GM13976 (cell line): ENCODE results near the gene MALRD1.

Experiments
- DNase-seq: peaks from one replicate; pipeline ENCODE4 v3.0.0; 2012; ENCODE audit warnings: low spot score
- CTCF ChIP-seq: IDR thresholded peaks from 2 replicates; pipeline ENCODE4 v1.5.1; 2012; ENCODE audit warnings: borderline replicate concordance, mild to moderate bottlenecking; ENCODE audit not compliant: insufficient read depth; ENCODE audit errors: extremely low read depth, missing control alignments, control extremely low read depth
- in situ Hi-C: fragments of 300-500 bp; cut with MboI; formaldehyde crosslinking; loops from one replicate; pipeline ENCODE4 v1.12.0; 2022; ENCODE audit warnings: low sequenced_read_pairs, mixed read lengths, inconsistent platforms; ENCODE audit not compliant: unreplicated experiment

The MALRD1 gene

DNA sequence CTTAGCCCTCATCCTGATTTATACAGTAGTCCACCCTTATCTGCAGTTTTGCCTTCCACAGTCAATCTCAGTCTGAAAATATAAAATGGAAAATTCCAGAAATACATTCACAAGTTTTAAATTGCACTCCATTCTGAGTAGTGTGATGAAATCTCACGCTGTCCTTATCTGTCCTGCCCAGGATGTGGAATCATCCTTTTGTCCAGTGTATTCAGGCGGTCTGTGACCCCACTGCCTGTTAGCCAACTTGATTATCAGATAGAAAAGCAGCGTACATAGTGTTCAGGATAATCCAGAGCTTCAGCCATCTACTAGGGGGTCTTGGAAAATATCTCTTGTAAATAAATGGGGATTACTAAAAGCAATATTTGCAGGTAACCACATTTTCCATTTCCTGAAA lies 146.3 kb downstream of the MALRD1 start:
- in situ Hi-C loops: no loop called here
- no peak for DNase-seq
- no peak for TF ChIP-seq CTCF

DNA sequence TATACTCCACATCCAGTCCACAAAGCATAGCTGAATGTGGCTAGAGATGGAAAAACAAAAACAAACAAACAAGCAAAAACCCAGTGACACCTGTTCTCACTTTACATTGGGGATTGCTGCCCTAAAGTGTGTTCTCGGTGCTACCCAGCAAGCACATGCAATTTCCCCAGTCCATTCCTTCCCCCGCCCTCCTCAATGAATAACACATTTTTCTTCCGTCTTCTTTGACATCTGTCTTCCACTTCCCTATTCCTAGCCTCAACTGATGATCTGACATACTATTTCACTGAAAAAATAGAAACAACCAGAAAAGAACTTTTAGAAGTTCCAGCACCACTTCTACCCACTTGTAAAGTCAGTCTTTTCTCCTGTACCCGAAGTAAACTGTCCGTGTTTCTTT lies 147.1 kb downstream of the MALRD1 start:
- in situ Hi-C loops: no loop called here
- no peak for TF ChIP-seq CTCF
- no peak for DNase-seq

DNA sequence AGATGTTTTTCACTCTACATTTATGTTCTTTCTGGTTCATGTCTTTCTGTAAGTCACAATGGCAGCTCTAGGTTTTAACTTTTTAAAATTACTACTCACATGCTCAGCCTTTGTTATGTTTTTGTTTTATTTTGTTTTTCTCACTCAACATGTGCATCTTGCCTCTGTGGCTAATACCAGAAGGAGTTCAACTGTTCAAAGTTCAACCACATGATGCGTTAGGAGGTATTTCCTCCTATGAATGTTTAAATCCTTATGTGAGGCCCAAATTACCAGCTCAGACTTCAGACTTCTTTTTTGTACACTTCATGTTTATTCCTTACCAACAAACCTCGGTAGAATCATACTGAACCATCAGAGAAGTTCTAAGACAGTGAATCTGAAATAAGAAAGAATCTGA lies 151.6 kb downstream of the MALRD1 start:
- in situ Hi-C loops: no loop called here
- no peak for TF ChIP-seq CTCF
- no peak for DNase-seq

DNA sequence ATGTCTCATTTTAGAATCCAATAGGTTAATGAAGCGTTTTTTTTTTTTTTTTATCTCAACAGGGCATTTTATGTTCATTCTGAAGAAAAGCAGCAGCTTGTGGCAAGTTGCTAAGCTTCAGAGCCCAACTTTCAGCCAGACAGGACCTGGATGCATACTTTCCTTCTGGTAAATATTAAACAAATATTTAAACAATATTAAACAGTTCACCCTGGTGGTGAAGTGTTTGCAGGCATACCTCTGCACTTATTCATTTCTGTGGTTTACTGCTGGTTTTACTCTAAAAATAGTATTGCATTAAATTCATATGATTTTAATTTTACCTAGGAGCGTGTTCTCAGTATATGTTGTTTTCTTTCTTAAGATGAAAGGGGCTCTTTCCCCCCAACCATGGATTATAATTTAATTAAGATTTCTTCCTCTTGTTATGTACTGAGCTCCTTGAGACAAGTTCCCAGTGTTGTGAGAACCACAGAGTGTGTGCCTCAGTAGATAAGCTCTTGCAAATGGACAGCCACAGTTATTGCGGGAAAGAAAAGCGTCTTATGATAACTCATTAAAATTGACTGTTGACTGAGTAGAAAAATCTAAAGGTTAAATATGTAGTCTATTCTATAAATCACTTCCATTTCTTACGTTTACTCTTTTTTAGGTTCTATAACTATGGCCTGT lies 155.8 kb downstream of the MALRD1 start:
- in situ Hi-C loops: no loop called here
- TF ChIP-seq CTCF: no peak
- DNase-seq: no peak

GRCh38 chr10:19209319-19209718 lies 160.7 kb downstream of the MALRD1 start:
- in situ Hi-C loops: no loop called here
- DNase-seq: no peak
- TF ChIP-seq CTCF: no peak

DNA sequence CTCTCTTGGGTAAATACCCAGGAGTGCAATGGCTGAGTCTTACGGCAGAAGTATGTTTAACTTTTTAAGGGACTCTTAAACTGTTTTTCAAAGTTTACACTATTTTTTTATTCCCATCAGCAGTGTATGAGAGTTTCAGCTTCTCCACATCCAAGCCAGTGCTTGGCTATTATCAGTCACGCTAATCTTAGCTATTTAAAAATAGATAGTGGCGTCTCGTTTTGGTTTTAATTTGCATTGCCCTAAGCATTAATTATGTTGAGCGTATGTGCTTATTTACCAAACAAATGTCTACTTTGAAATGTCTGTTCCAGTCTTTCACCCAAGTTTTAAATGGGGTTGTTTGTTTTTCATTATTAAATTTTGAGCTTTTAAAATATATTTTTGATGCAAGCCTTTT lies 164.0 kb downstream of the MALRD1 start:
- no peak for DNase-seq
- in situ Hi-C loops: no loop called here

More for the DNA sequence above, 164.0 kb downstream of the MALRD1 start:
- no peak for TF ChIP-seq CTCF
